B cell (primary cell): ENCODE measurements around the gene LRCH1. TPM values are rescaled to one million over a fixed set of nuclear protein-coding genes. Genes with fewer than 3 reads are reported as not detected.

ENCODE experiments used
- ATAC-seq: fragments of 200-7000 bp; cut with Tn5 transposase; one replicate; pipeline ENCODE4 v1.10.0; 2021; ENCODE audit warnings: low read depth, mild to moderate bottlenecking, moderate number of reproducible peaks, moderate library complexity
- CTCF ChIA-PET: fragments of 350-600 bp; sonication (Branson Sonifier 250); formaldehyde crosslinking; loops from one replicate; lab custom pipeline; 2021; ENCODE audit warnings: antibody characterized with exemption, inconsistent platforms; lab: Charles Lee
- POLR2A ChIA-PET: fragments of 350-600 bp; sonication (Branson Sonifier 250); formaldehyde crosslinking; loops from one replicate; lab custom pipeline; 2021; ENCODE audit warnings: antibody characterized with exemption; lab: Charles Lee
- DNase-seq: peaks from one replicate; pipeline ENCODE4 v3.0.0; 2013
- H2AFZ ChIP-seq: 2 replicates; pipeline ENCODE4 v1.6.1; 2012; ENCODE audit warnings: mild to moderate bottlenecking, low read depth, low read length; ENCODE audit not compliant: insufficient read depth, poor library complexity, severe bottlenecking
- H3K27ac ChIP-seq, 2 donors: 1 replicate in 1 of 2; 2 replicates in 1 of 2; pipeline ENCODE4 v1.5.1; 2012 to 2013; ENCODE audit warnings: low read length in 2 of 2, mild to moderate bottlenecking in 2 of 2, moderate library complexity in 1 of 2
- H3K27me3 ChIP-seq, 4 experiments: fragments of 200-600 bp in 1 of 4; sonication (generic) in 1 of 4; replicated peaks in 1 of 4; 1 replicate in 2 of 4; 2 replicates in 2 of 4; pipeline versions ENCODE4 v1.6.1 to v1.7.0; 2013 to 2016; ENCODE audit warnings: low read length in 3 of 4, mild to moderate bottlenecking in 2 of 4, mixed read lengths in 1 of 4, moderate library complexity in 1 of 4; ENCODE audit not compliant: insufficient read depth in 4 of 4, control insufficient read depth in 3 of 4; ENCODE audit errors: control extremely low read depth in 1 of 4
- H3K36me3 ChIP-seq, 2 experiments: replicated peaks in 1 of 2; 1 replicate in 1 of 2; 2 replicates in 1 of 2; pipeline versions ENCODE4 v1.6.1 to v1.7.1; 2013; ENCODE audit warnings: low read length in 1 of 2; ENCODE audit not compliant: insufficient read depth in 2 of 2, control insufficient read depth in 1 of 2; ENCODE audit errors: control extremely low read depth in 1 of 2, extremely low read depth in 1 of 2
- H3K4me1 ChIP-seq, 2 donors: fragments of 200-600 bp in 1 of 2; sonication (generic) in 1 of 2; 1 replicate in 1 of 2; 2 replicates in 1 of 2; pipeline versions ENCODE4 v1.5.1 to v1.6.1; 2013 to 2017; ENCODE audit warnings: low read length in 2 of 2; ENCODE audit not compliant: control insufficient read depth in 2 of 2, insufficient read depth in 2 of 2
- H3K4me2 ChIP-seq: replicated peaks from 2 replicates; pipeline ENCODE3; 2012; ENCODE audit warnings: mild to moderate bottlenecking, low read depth, low read length; ENCODE audit not compliant: poor library complexity, severe bottlenecking
- H3K4me3 ChIP-seq, 5 experiments: fragments of 200-600 bp in 1 of 5; sonication (generic) in 1 of 5; 1 replicate in 3 of 5; 2 replicates in 2 of 5; pipeline versions ENCODE4 v1.5.1 to v1.7.0; 2011 to 2016; ENCODE audit warnings: low read length in 4 of 5, mild to moderate bottlenecking in 4 of 5, low read depth in 2 of 5, control low read depth in 1 of 5, moderate library complexity in 1 of 5; ENCODE audit not compliant: insufficient read depth in 1 of 5; ENCODE audit errors: control extremely low read depth in 1 of 5, extremely low read depth in 1 of 5
- H3K79me2 ChIP-seq: fragments of 200-600 bp; sonication (generic); one replicate; pipeline ENCODE4 v1.6.0; 2016; ENCODE audit warnings: low read length; ENCODE audit not compliant: control insufficient read depth, insufficient read depth
- H3K9ac ChIP-seq: fragments of 200-600 bp; sonication (generic); 2 replicates; pipeline ENCODE4 v1.6.1; 2017; ENCODE audit warnings: mild to moderate bottlenecking, low read length, moderate library complexity
- H3K9me3 ChIP-seq, 3 donors: one replicate each; pipeline versions ENCODE4 v1.6.1 to v1.7.1; 2013; ENCODE audit warnings: low read length in 2 of 3; ENCODE audit not compliant: control insufficient read depth in 2 of 3, insufficient read depth in 1 of 3; ENCODE audit errors: control extremely low read depth in 1 of 3
- H4K20me1 ChIP-seq: 2 replicates; pipeline ENCODE4 v1.6.0; 2012; ENCODE audit warnings: mild to moderate bottlenecking, low read length; ENCODE audit not compliant: insufficient read depth, control insufficient read depth, poor library complexity, severe bottlenecking
- H3K27ac Mint-ChIP-seq: one replicate; pipeline ENCODE4 v1.8.0; 2021; ENCODE audit warnings: mixed read lengths
- H3K27me3 Mint-ChIP-seq: one replicate; pipeline ENCODE4 v1.8.0; 2021; ENCODE audit warnings: mixed read lengths
- H3K4me1 Mint-ChIP-seq: one replicate; pipeline ENCODE4 v1.8.0; 2021; ENCODE audit warnings: mixed read lengths
- H3K4me3 Mint-ChIP-seq: one replicate; pipeline ENCODE4 v1.8.0; 2021; ENCODE audit warnings: mixed read lengths
- H3K9me3 Mint-ChIP-seq: one replicate; pipeline ENCODE4 v1.8.0; 2022; ENCODE audit warnings: mixed read lengths; ENCODE audit not compliant: insufficient read depth
- EZH2 ChIP-seq: IDR thresholded peaks from 2 replicates; pipeline ENCODE4 v1.6.1; 2012; ENCODE audit warnings: borderline replicate concordance, low read depth, mild to moderate bottlenecking, moderate library complexity, low read length; ENCODE audit not compliant: insufficient read depth, poor library complexity, severe bottlenecking
- WGBS: methylation state at CpG from one replicate; pipeline ENCODE4 v1.1.5; 2013; ENCODE audit warnings: missing lambda C conversion rate; ENCODE audit not compliant: insufficient coverage; 5-methylcytosine and 5-hydroxymethylcytosine counted together
- intact Hi-C: fragments of 100-400 bp; cut with micrococcal nuclease; formaldehyde crosslinking; loops from one replicate; pipeline ENCODE4 v1.10.0; 2022
- polyA plus RNA-seq: library from polyadenylated mRNA; depleted of rRNA; stranded (reverse); fragments of >200 nt; gene quantifications from 2 replicates; pipeline ENCODE4 v1.2.3, GENCODE V29; 2012
- total RNA-seq, 2 donors: library from RNA; stranded (reverse); fragments of 120-200 nt in 1 of 2; gene quantifications; 1 replicate in 1 of 2; 2 replicates in 1 of 2; pipeline versions ENCODE4 v1.2.3 to v1.2.4, GENCODE V29; 2013 to 2022
- TF ChIP-seq, protein P1 (sequence below): fragments of 200-600 bp; IDR thresholded peaks from one replicate; pipeline ENCODE4 v1.8.0; 2022; ENCODE audit warnings: antibody characterized with exemption, mild to moderate bottlenecking

The LRCH1 gene
- total and polyA plus RNA-seq, 2 donors (not counting 1 experiment from before 2014, with no cell fraction given) = 13.0 to 50.3 TPM

DNA sequence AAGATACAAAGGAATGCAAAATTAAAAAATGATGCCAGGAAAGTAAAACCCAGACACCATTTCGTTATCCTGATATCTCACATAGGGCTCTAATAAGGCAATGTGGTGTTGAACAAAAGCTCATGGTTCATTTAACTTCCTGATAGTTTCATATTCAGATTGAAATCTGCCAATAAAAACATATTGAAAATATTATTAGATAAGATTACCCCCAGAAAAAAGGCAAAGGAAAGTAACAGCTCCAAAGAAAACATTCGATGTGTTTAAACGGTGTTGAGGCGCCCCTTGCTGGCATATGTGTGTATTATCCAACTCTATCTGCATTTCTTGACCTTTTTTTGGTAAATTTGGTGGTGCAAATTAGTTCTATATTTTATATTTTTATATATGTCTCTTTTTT is 168.1 kb downstream of the LRCH1 start:
- no peaks in the 10 kb centered on the region for H3K27me3 ChIP-seq
- no peak overlapping the region for H3K9ac ChIP-seq
- no CpG with 5 or more reads among the region's 4 CpGs for WGBS
- H2AFZ ChIP-seq = no peak overlapping the region
- CTCF ChIA-PET = interaction anchor here (0.6 to 11.9 kb wide), 25 partner anchors 9 to 236 kb away, joined by 3 to 139 read pairs (median 3); partner anchors contain the start of gene LRCH1
- DNase-seq (peak; percentile 55), ATAC-seq (peak; percentile 43)
- no peaks in the 10 kb centered on the region for H3K27me3 Mint-ChIP-seq
- no peaks in the 10 kb centered on the region for H3K79me2 ChIP-seq
- no peak overlapping the region for H3K27ac Mint-ChIP-seq
- no peaks in the 10 kb centered on the region for H4K20me1 ChIP-seq
- no peak overlapping the region for H3K4me2 ChIP-seq
- TF ChIP-seq, protein P1, sequence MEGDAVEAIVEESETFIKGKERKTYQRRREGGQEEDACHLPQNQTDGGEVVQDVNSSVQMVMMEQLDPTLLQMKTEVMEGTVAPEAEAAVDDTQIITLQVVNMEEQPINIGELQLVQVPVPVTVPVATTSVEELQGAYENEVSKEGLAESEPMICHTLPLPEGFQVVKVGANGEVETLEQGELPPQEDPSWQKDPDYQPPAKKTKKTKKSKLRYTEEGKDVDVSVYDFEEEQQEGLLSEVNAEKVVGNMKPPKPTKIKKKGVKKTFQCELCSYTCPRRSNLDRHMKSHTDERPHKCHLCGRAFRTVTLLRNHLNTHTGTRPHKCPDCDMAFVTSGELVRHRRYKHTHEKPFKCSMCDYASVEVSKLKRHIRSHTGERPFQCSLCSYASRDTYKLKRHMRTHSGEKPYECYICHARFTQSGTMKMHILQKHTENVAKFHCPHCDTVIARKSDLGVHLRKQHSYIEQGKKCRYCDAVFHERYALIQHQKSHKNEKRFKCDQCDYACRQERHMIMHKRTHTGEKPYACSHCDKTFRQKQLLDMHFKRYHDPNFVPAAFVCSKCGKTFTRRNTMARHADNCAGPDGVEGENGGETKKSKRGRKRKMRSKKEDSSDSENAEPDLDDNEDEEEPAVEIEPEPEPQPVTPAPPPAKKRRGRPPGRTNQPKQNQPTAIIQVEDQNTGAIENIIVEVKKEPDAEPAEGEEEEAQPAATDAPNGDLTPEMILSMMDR = peak; percentile 85
- no peak for TF ChIP-seq EZH2
- peaks cover 4% of the 10 kb centered on the region for H3K4me1 Mint-ChIP-seq
- H3K4me3 ChIP-seq = no peak overlapping the region
- POLR2A ChIA-PET = interaction anchor here (0.5 kb wide), 1 partner anchor 13 kb away, joined by 6 read pairs; no protein-coding TSS in a partner anchor
- H3K4me1 ChIP-seq = no peaks in the 10 kb centered on the region
- H3K9me3 Mint-ChIP-seq = no peaks in the 10 kb centered on the region
- H3K9me3 ChIP-seq = no peaks in the 10 kb centered on the region
- no peak overlapping the region for H3K4me3 Mint-ChIP-seq
- intact Hi-C loops = loop anchor here (1.0 kb wide), 2 partner anchors 170 to 228 kb away; no protein-coding TSS in a partner anchor
- H3K36me3 ChIP-seq = peaks cover 12 to 40% of the 10 kb centered on the region in 2 experiments
- no peak overlapping the region for H3K27ac ChIP-seq

DNA sequence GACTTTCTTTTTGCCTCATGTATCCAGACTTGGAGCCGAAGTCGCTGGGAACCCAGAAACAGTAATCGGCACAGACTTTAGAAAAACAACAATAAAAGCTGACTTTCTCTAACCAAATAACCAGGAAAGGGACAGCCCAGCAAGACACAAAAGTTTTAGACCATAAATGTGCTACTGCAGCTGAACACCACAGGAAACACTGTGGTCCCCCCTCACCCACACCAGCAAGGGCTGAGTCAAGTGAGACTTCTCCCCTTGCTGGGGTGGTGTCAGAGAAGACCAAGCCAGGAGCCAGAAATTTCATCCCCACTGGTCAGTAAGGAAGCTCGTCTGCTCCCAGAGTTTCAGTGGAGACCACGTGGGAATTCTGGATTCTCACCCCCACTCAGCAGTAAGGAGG is 173.4 kb downstream of the LRCH1 start:
- no peaks in the 10 kb centered on the region for H3K9me3 Mint-ChIP-seq
- no peaks in the 10 kb centered on the region for H3K4me1 Mint-ChIP-seq
- Histone ChIP-seq H3K9ac (no peak overlapping the region), H3K4me1 (no peaks in the 10 kb centered on the region), H3K9me3 (no peaks in the 10 kb centered on the region), H3K4me2 (no peak overlapping the region), H2AFZ (no peak overlapping the region), H3K27me3 (no peaks in the 10 kb centered on the region), H3K79me2 (no peaks in the 10 kb centered on the region), H3K4me3 (no peak overlapping the region), H4K20me1 (no peaks in the 10 kb centered on the region), H3K36me3 (peaks cover 13 to 81% of the 10 kb centered on the region in 2 experiments), H3K27ac (no peak overlapping the region)
- H3K4me3 Mint-ChIP-seq = no peak overlapping the region
- ATAC-seq (no peak), DNase-seq (no peak)
- intact Hi-C loops = no loop called here
- no peak for TF ChIP-seq EZH2
- TF ChIP-seq, protein P1 = no peak
- 94% methylated on average over 4 of the region's 5 CpGs for WGBS
- ChIA-PET CTCF (interaction anchor here (11.9 kb wide), 1 partner anchor 174 kb away, joined by 139 read pairs; the partner anchor contains the start of gene LRCH1), POLR2A (no interaction called here)
- H3K27ac Mint-ChIP-seq = no peak overlapping the region
- no peaks in the 10 kb centered on the region for H3K27me3 Mint-ChIP-seq
